HG03378 (cell line): ENCODE measurements around the gene PLEKHG5.
"Not testable (repeated sequence)": the region's sequence is repeated elsewhere in the genome, so short reads cannot be mapped to it uniquely, and the experiment has no call there.

Experiments used
- ATAC-seq: cut with Tn5 transposase; IDR thresholded peaks from one replicate; pipeline ENCODE4 v1.9.1; 2021; ENCODE audit warnings: mild to moderate bottlenecking, moderate library complexity; ENCODE audit not compliant: unreplicated experiment

Gene PLEKHG5

DNA sequence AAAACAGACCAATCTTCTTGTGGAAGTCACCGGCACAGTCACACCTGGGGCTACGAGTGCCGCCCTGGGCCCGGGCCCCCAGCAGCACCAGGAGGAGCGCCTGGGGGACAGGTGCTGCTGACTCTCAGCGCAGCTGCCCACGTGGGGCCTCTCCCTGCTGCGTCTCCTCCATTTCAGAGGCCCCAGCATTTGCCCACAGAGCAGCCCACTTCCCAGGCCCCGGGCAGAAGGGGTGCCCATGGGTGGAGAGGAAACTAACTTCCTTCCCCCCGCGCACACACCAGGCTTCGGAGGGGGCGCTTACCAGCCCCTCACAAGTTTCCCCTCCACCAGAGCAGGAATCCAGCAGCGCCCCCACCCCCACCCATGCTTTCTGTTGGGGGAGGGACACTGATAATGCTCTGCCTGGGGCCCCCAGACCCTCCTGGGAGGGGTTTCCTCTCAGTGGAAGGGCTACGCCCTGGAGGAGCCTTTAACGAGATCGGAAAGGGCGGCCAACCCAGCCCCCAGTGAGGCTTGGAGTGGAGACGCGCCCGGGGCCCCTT is 25.9 kb downstream of the PLEKHG5 start:
- ATAC-seq = no peak

GRCh38 chr1:6464915-6465314 is 26.6 kb downstream of the PLEKHG5 start:
- ATAC-seq = no peak

DNA sequence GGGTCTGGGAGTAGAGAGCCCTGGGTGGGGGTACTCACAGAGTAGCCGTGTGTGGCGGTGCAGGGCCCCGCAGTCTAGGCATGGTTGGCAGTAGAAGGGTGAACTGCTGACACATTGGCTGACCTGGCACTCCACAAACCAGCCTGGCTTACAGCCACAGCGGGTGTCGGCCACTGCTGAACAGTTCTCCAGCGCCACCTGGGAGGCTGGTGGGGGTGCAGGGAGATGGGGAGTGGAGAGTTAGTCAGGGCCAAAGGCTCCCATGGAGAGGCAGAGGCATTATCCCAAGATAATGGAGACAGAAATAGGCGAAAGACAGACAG is 27.0 kb downstream of the PLEKHG5 start:
- ATAC-seq = no peak

DNA sequence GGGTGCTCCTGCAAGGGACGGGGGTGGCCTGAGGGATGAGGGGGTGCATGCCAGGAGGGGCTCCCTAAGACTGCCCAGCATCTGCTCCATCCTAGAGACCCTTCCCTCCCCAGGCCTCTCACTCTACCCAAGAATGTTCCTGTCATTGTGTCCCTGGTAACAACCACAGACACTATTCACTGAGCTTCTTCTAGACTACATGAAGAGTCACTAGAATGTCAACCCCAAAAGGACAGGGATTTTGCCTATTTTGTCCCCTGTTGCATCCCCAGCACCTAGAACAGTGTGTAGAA is 28.4 kb downstream of the PLEKHG5 start:
- ATAC-seq = no peak

GRCh38 chr1:6462412-6463119 is 28.9 kb downstream of the PLEKHG5 start:
- no peak for ATAC-seq

DNA sequence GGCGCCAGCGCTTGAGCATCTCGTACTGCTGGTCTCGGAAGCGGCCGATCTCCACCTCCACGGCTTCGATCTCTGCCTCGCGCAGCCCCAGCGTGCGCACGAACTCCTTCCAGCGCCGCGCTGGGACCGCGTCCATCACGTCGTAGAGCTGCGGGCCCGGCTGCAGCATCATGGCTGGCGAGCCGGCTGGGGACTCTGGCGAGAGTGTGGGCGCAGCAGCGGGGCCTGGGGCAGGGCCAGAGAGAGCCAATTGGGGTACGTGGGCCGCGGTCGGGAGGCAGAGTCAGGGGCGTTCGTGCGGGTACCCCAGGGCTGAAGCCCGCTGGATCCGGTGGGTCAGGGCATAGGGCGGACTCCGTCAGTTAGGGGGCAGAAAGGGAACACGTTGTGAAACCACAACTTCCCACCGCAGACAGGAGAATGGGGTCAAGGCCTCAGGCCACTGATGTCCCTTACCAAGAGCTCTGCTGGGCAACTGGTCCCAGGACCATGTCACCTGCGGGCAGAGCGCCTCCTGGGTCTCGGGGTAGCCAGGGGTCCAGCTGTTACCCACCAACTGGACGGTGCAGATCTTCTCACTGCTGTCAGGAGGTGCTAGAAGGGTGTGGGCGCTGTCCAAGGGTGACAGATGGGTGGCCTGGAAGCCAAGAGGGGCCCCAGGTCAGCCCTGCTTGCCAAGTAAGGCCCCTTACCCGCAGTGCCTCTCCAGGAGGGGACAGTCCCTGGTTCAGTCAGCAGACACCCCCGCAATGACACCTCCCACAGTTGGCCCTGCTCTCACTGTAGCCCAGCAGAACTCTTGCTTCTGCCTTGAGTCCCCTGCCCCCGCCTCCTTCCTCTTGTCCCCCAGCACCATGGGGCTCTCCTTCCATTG is 29.7 kb downstream of the PLEKHG5 start:
- ATAC-seq = no peak

DNA sequence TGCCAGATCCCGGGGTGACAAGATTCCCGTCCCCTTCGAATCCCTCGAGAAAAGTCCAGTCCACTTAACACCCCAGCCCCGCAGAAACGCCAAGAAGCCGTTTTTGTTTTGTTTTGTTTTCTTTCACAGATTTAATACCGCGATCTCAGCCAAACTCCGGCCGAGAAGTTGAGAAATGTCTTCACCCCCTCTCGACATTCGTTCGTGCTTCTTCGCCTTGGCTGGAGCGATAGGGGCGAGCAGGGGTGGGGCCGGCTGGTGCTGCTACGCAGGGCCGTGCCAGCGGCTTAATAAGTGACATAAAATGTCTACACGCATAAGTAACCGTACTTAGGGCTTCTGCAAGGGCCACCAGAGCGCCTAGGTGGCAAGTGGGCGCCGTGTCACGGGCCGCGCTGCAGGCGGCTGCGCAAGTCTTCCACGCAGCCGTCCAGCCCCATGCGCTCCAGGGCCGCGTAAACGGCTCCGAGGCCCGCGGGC is 30.4 kb downstream of the PLEKHG5 start:
- no peak for ATAC-seq

GRCh38 chr1:6460301-6461050 is 31.0 kb downstream of the PLEKHG5 start:
- ATAC-seq = no peak

DNA sequence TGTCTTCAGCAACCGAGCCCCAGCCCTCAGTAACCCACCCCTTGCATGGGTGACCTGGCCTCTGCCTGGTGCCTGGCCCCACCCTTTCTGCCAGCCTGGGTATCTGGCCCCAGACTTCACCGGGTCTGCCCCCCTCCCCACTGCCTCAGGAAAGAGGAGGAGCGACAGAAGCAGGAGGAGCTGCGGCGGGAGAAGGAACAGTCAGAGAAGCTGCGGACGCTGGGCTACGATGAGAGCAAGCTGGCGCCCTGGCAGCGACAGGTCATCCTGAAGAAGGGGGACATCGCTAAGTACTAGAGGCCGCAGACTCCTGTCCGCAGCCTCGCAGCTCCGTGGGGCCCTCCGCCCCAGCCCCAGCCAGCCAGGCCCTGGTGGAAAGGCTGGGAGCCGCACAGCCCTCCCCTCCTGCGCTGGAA is 31.6 kb downstream of the PLEKHG5 start:
- ATAC-seq = no peak

DNA sequence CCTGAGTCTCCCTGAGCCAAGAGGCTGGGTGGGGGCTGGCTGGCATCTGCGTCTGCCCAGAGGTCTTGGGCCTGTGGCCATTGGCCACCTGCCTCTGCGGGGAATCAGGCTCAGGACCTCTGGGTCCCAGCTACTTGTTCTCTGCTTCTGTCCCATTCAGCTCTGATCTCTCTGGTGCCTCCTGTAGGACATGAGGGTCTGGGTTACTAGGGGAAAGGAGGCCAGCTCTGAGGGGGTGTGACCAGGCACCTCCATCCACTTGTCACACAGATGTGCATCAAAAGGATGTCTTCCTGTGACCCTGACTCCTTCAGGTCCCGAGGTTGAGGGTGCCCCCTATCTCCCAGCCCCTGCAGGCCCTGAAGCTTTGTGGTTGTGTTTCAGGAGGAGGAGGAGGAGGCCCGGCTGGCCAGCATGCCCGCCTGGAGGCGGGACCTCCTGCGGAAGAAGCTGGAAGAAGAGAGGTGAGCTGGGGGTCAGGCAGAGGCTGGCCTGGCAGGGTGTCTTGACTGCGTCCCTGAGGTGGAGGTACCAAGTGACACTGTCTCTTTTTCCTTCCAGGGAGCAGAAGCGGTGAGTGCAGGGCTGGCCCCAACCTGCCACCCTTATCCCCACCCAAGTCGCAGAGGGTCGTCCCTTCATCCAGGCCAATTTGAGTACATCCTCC is 34.5 kb downstream of the PLEKHG5 start:
- ATAC-seq = no peak

DNA sequence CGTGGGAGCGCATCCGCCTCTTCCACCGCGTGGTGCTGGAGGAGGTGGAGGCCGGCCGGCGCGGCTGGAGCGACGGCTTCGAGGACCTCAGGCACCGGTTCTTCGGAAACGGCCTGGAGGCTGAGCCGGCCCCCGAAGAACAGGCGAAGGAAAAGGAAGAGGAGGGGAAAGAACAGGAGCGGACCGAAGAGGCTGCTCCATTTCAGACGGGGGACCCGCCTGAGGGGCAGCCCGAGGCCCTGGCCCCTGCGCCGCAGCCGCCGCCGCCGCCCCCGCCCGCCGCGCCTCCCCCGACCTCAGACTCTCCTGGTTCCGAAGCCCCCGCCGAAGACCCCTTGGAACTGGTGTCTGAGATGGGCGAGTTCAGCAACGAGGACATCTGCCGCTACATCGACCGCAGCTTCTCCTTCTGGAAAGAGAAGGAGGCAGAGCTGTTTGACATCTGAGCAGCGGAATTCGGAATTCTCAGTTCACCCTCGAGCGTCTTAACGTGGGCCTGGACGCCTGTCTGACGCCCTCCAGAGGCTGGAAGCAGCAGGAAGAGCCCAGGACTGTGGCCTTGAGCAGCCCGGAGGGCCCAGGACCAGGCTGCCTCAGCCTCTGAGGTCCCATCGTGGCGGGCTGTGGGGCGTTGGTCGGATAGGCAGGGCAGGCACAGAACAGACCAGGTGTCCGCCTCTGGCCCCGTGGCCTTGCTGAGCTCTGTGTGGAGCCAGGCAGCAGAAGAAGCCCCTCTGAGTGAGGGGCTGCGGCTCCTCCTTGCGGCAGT is 35.5 kb downstream of the PLEKHG5 start:
- ATAC-seq = not testable (repeated sequence)

GRCh38 chr1:6454856-6455751 is 36.4 kb downstream of the PLEKHG5 start:
- ATAC-seq = no peak

DNA sequence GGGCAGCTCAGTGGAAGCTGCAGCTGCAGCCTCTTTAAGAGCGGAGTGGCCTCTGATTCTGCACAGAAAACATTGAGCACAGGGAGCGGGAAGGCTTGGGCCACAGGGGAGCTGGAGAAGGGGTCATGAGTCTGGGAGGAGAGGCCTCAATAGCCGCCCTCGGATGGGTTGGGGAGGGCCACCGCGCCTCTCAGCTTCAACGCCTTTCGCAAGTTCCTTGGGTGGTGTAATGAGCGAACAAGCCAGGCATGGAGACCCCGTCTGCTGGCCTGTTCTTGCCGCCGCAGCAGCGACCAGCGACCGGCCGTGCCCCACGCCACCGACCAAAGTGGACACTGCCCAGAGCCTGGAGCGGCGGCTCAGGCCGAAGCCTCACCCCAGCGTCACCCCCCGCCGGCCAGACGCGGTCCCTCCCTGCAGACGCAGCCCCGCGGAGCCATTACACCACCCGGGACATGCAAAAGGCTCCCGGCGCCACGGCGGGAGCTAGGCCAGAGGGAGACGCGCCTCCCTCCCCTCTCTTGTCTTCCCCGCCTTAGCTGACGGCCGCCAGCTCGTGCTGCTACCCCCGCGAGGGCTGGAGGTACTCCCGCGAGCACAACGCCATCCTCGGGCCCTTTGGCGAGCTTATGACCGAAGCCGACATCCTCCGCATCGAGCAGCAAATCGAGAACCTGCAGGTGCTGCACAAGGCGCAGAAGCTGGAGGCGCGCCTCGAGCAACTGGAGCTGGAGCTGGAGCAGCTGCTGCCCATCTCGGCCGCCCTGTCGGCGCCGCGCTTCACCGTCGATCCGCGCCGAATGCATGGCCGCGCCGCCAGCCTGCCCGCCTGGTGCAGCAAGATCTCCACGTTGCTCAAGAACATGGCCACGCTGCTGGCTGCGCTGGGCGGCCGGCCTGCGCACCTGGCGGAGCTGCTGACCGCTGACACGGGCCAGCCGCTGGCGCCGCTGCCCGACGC is 37.3 kb downstream of the PLEKHG5 start:
- not testable (repeated sequence) for ATAC-seq

GRCh38 chr1:6450943-6451373 is 40.5 kb downstream of the PLEKHG5 start:
- ATAC-seq = no peak

DNA sequence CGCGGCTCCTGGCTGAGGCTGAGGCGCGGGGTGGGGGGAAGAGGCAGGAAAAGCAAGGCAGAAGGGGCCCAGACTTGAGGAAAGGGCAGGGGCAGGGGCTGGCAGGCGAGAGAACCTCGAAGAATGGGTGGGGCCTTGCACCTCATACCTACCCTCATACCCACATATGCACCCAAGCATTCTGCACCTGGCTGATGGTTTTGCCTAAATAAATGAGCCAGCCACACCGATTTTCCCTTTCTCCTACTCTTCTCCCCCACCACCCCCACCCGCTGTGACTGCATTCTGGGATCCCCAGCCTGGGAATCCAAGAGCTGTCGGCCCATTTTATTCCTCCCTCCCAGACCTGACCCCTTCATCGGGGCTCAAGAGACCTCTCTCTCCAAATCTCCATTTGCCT is 41.0 kb downstream of the PLEKHG5 start:
- ATAC-seq = not testable (repeated sequence)

GRCh38 chr1:6450005-6450450 is 41.4 kb downstream of the PLEKHG5 start:
- ATAC-seq = no peak

GRCh38 chr1:6448749-6449631 is 42.5 kb downstream of the PLEKHG5 start:
- no peak for ATAC-seq
